Central memory CD8-positive, alpha-beta T cell (primary cell): ENCODE data around the gene TMOD3.

Experiments used
- ATAC-seq: fragments of 150-1000 bp; cut with Tn5 transposase; replicated peaks from 2 replicates; pipeline ENCODE4 v1.10.0; 2022; ENCODE audit warnings: mild to moderate bottlenecking, moderate FRiP score, moderate number of reproducible peaks; ENCODE audit not compliant: poor library complexity, severe bottlenecking; ENCODE audit errors: extremely low read depth
- DNase-seq, 2 donors: peaks; one replicate each; pipeline ENCODE4 v3.0.0; 2021; ENCODE audit warnings: low spot score in 2 of 2
- H3K27ac Mint-ChIP-seq: one replicate; pipeline ENCODE4 v1.8.0; 2022; ENCODE audit warnings: low read depth, mild to moderate bottlenecking, moderate library complexity, mixed read lengths
- H3K27me3 Mint-ChIP-seq: one replicate; pipeline ENCODE4 v1.8.0; 2022; ENCODE audit warnings: mixed read lengths
- H3K36me3 Mint-ChIP-seq: one replicate; pipeline ENCODE4 v1.8.0; 2022; ENCODE audit warnings: mild to moderate bottlenecking, moderate library complexity, mixed read lengths; ENCODE audit not compliant: insufficient read depth
- H3K4me1 Mint-ChIP-seq: one replicate; pipeline ENCODE4 v1.8.0; 2022; ENCODE audit warnings: mixed read lengths
- H3K4me3 Mint-ChIP-seq: one replicate; pipeline ENCODE4 v1.8.0; 2022; ENCODE audit warnings: mild to moderate bottlenecking, moderate library complexity, mixed read lengths
- H3K9me3 Mint-ChIP-seq: one replicate; pipeline ENCODE4 v1.8.0; 2022; ENCODE audit warnings: mixed read lengths

TMOD3 gene

DNA sequence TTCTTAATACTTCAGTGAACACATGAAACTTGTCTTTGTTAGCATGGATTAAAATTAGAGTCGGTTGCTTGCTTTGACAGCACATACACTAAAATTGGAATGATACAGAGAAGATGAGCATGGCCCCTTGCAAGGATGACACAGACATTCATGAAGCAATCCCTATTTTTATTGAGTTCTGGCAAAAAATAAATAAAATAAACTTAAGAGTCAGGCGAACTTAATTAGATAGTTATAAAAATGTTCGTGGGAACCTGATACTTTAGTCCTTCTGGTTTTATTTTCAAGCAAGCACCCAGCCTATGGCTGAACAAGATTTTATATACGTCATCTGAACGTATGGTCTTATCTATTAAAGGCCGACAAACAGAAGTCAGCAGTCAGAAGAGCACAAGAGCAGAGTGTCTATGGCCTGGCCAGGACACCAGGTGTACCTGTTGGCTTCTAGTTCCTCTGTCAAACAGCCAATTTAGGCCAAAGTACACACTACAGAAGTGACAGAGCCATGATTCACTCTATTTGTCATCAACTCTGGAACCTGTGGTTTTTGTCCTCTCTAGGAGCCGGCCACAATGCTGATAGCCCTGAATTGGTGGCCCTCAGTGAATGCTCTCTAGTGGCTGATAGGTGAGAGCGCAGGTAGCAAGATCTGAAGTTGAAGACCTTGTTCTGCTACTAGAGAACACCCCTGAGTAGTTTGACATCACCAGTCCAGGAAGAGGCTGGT, 77.8 kb downstream of the TMOD3 start:
- DNase-seq (no peak), ATAC-seq (no peak)
- no peak overlapping the region for H3K4me3 Mint-ChIP-seq
- peaks cover 36% of the 10 kb centered on the region for H3K36me3 Mint-ChIP-seq
- no peak overlapping the region for H3K27ac Mint-ChIP-seq
- no peaks in the 10 kb centered on the region for H3K9me3 Mint-ChIP-seq
- no peaks in the 10 kb centered on the region for H3K27me3 Mint-ChIP-seq
- no peaks in the 10 kb centered on the region for H3K4me1 Mint-ChIP-seq

GRCh38 chr15:51908316-51908715, 78.9 kb downstream of the TMOD3 start:
- no peaks in the 10 kb centered on the region for H3K4me1 Mint-ChIP-seq
- H3K9me3 Mint-ChIP-seq, result no peaks in the 10 kb centered on the region
- H3K4me3 Mint-ChIP-seq, result no peak overlapping the region
- ATAC-seq, result no peak
- H3K27me3 Mint-ChIP-seq, result no peaks in the 10 kb centered on the region
- H3K36me3 Mint-ChIP-seq, result peaks cover 30% of the 10 kb centered on the region
- H3K27ac Mint-ChIP-seq, result no peak overlapping the region
- no peak for DNase-seq

GRCh38 chr15:51909584-51909983, 80.1 kb downstream of the TMOD3 start:
- H3K4me3 Mint-ChIP-seq, result no peak overlapping the region
- ATAC-seq (no peak), DNase-seq (no peak)
- H3K27ac Mint-ChIP-seq, result no peak overlapping the region
- no peaks in the 10 kb centered on the region for H3K4me1 Mint-ChIP-seq
- peaks cover 26% of the 10 kb centered on the region for H3K36me3 Mint-ChIP-seq
- no peaks in the 10 kb centered on the region for H3K9me3 Mint-ChIP-seq
- no peaks in the 10 kb centered on the region for H3K27me3 Mint-ChIP-seq

DNA sequence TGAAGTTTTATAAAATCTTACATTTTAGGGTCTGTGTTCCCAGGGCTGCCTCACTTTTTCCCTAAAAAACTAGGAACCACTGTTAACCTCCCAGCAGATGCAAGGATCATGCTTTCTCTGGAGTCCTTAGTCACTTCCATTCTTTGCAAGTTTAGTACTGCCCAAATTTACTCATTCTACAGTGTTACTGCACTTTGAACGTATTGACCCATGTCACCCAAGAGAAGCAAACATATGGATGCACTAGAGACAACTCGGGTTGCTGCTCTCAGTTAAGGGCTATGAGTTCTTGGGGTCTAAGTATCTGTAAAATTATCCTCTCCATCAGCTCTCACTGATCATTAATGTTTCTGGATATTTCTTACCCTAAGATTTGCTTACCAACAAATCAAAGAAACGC, 83.1 kb downstream of the TMOD3 start:
- ATAC-seq, result no peak
- no peaks in the 10 kb centered on the region for H3K9me3 Mint-ChIP-seq
- H3K27me3 Mint-ChIP-seq, result no peaks in the 10 kb centered on the region

DNA sequence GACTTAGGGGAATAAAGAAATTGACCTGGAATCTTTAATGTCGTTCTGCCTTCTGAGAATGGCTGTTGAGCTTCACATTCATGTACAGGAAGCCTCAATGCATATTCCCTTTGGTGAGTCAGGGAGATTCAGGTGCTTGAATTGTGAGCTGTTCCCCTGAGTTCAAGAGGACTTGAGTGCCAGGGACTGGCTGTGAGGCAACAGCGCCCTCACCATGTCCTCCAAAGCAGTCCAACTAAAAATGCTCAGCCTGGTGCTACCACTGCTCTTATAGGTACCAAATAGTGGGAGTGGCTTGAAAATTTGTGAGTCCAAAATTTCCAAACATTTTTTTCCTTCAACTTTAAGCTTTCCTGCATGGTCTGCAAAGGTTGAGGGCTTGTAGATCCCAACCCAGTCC, 88.0 kb downstream of the TMOD3 start:
- peaks cover 38% of the 10 kb centered on the region for H3K36me3 Mint-ChIP-seq
- peak overlapping the region; percentile 44 for H3K27ac Mint-ChIP-seq
- DNase-seq (no peak), ATAC-seq (no peak)
- no peaks in the 10 kb centered on the region for H3K4me1 Mint-ChIP-seq
- no peaks in the 10 kb centered on the region for H3K9me3 Mint-ChIP-seq
- no peak overlapping the region for H3K4me3 Mint-ChIP-seq
- no peaks in the 10 kb centered on the region for H3K27me3 Mint-ChIP-seq

More for the DNA sequence above, 83.1 kb downstream of the TMOD3 start:
- Mint-ChIP-seq H3K27ac (no peak overlapping the region), H3K36me3 (peaks cover 36% of the 10 kb centered on the region), H3K4me3 (no peak overlapping the region), H3K4me1 (no peaks in the 10 kb centered on the region)
- DNase-seq, result no peak

GRCh38 chr15:51924156-51925068, 95.0 kb downstream of the TMOD3 start:
- no peaks in the 10 kb centered on the region for H3K27me3 Mint-ChIP-seq
- H3K27ac Mint-ChIP-seq, result no peak overlapping the region
- no peaks in the 10 kb centered on the region for H3K4me1 Mint-ChIP-seq
- DNase-seq (no peak), ATAC-seq (no peak)
- H3K4me3 Mint-ChIP-seq, result no peak overlapping the region
- no peaks in the 10 kb centered on the region for H3K9me3 Mint-ChIP-seq
- H3K36me3 Mint-ChIP-seq, result peaks cover 18% of the 10 kb centered on the region

DNA sequence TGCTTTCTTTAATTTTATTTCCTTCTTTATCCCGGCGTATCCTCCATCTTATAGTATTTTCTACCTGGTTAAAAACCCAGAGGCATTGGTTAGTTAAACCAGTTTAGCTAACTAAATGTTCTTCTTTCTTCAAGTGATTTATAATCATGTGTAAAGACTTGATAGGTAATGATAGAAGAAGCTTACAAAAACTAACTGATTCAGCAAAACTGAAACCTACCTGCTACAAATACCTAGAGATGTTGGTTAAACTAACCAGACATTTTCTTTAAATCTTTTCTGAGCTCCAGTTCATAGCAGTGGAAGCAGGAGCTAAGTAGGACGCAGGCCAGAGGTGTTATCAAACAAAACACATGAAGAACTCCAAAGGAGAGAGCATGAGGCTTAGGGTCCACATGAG, 97.4 kb downstream of the TMOD3 start:
- Mint-ChIP-seq H3K36me3 (peaks cover 15% of the 10 kb centered on the region), H3K27ac (no peak overlapping the region), H3K9me3 (no peaks in the 10 kb centered on the region), H3K4me3 (no peak overlapping the region), H3K4me1 (no peaks in the 10 kb centered on the region), H3K27me3 (no peaks in the 10 kb centered on the region)
- DNase-seq (no peak), ATAC-seq (no peak)

- Mint-ChIP-seq H3K4me1 (no peaks in the 10 kb centered on the region), H3K4me3 (no peak overlapping the region), H3K27ac (no peak overlapping the region), H3K9me3 (no peaks in the 10 kb centered on the region), H3K36me3 (peaks cover 11% of the 10 kb centered on the region), H3K27me3 (no peaks in the 10 kb centered on the region)
- ATAC-seq (no peak), DNase-seq (no peak)
Measured at GRCh38 chr15:51931016-51931415, 101.6 kb downstream of the TMOD3 start.

DNA sequence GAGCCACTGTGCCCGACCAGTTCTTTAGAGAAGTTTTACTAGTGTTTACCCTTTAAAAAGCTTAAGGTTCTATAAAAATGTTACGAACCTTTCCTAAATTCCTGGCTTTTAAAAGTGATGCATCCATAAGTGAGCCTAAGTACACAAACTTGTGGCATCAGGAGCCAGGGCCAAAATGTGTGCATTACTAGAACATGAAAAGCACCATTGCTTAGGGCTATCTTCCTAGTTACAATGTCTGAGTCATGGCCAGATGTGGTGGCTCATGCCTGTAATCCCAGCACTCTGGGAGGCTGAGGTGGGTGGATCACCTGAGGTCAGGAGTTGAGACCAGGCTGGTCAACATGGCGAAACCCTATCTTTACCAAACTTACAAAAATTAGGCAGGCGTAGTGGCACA, 102.2 kb downstream of the TMOD3 start:
- no peaks in the 10 kb centered on the region for H3K27me3 Mint-ChIP-seq
- no peak overlapping the region for H3K4me3 Mint-ChIP-seq
- peaks cover 5% of the 10 kb centered on the region for H3K4me1 Mint-ChIP-seq
- ATAC-seq, result no peak
- no peak for DNase-seq
- no peak overlapping the region for H3K27ac Mint-ChIP-seq
- H3K36me3 Mint-ChIP-seq, result peaks cover 14% of the 10 kb centered on the region
- H3K9me3 Mint-ChIP-seq, result no peaks in the 10 kb centered on the region

GRCh38 chr15:51932161-51932560, 102.7 kb downstream of the TMOD3 start:
- DNase-seq (no peak), ATAC-seq (no peak)
- Mint-ChIP-seq H3K4me1 (peaks cover 5% of the 10 kb centered on the region), H3K9me3 (no peaks in the 10 kb centered on the region), H3K27me3 (no peaks in the 10 kb centered on the region), H3K4me3 (no peak overlapping the region), H3K36me3 (peaks cover 11% of the 10 kb centered on the region), H3K27ac (no peak overlapping the region)

DNA sequence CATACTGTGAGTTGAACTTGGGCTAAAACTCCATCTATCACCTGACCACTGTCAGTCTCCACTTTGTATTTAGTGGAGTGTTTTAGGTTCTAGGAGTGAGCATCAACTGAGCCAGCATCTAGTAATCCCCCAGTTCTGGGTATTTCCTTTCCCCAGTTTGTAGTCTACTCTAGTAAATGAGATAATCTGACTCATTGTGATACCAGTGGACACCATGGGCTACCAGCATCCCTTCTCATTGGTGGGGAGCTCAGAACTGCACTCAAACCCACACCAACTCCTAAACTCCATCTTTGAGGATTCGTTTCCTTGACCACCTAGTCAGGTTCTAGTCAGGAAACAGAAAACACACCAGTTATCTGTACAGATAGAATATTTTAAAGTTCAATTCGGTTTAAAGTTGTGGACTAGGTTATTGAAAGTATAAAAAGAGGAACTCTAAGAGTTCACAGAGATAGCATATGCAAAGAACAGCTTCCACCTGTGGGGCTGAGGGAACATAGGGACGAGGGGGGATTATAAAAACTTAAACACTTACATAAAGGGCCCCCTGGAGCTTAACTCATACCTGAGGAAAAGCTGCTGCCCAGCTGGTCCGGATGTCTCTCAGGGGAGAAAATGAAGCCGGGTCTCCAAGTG, 106.1 kb downstream of the TMOD3 start:
- Mint-ChIP-seq H3K27ac (peak overlapping the region; percentile 25), H3K27me3 (no peaks in the 10 kb centered on the region), H3K9me3 (no peaks in the 10 kb centered on the region), H3K36me3 (peaks cover 32% of the 10 kb centered on the region), H3K4me1 (peaks cover 5% of the 10 kb centered on the region), H3K4me3 (no peak overlapping the region)
- ATAC-seq (no peak), DNase-seq (no peak)

GRCh38 chr15:51936105-51936478, 106.6 kb downstream of the TMOD3 start:
- Mint-ChIP-seq H3K27me3 (no peaks in the 10 kb centered on the region), H3K9me3 (no peaks in the 10 kb centered on the region), H3K4me3 (no peak overlapping the region), H3K4me1 (peaks cover 5% of the 10 kb centered on the region), H3K36me3 (peaks cover 34% of the 10 kb centered on the region), H3K27ac (peak overlapping the region; percentile 25)
- ATAC-seq (no peak), DNase-seq (no peak)
